ENCODE data around the gene CCDC167.
"Not testable (repeated sequence)": the region's sequence is repeated elsewhere in the genome, so short reads cannot be mapped to it uniquely, and the experiment has no call there.

The CCDC167 gene

DNA sequence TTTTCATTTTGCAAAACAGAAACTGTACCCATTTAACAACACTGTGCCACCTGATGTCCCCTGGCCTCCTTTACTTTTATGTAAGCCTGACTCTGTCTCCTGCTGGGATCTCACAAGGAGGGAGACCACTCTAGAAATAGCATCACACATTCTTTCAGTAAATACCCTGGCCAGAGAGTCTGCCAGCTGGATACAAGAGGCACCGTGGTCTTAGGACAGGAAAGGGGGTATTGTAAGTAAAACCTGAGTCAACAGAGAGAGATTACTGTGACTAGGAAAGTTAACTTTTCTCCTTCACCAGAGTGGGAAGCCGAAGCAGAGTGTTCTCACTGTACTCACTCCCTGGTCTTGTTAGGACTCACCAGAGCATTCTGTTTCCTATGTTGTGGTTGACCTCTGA is 38.9 kb downstream of the CCDC167 start:
- DNase-seq, result no peak

DNA sequence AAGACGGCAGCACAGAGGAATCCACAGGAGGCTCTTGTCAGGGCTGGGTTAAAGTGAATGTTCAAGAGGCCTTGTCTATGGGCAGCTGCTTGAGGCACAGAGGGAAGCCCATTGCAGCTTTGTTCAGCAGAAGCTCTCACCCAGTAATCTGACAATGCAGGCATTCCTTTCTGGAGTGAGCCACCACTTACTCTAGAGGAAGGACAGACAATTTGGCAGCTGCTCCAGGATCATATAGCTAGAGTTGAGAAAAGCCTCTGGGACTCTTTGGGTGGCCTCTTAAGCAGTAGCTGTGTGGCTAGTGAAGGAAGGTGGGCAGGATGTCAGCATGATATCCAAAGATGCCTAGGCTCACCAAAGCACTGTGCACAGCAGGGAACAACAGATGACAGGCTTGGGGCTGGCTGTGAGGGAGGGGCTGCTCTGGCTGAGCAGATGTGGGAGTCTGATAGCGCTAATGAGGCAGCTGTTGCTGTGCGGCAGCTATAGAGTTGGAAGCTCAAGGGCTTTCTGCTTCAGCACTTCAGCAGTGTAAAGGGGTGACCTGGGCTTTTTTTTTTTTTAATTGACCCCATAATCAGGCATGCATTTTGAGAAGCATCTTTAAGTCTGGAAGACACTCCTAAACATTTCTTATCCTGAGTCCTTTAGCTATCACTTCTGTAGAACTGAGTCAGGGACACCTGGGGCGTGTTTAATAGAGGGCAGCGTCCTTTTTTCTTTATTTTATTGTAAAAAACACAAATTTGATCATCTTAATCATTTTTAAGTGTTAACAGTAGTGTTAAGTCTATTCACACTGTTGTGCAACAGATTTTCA is 39.5 kb downstream of the CCDC167 start:
- no peak for DNase-seq

DNA sequence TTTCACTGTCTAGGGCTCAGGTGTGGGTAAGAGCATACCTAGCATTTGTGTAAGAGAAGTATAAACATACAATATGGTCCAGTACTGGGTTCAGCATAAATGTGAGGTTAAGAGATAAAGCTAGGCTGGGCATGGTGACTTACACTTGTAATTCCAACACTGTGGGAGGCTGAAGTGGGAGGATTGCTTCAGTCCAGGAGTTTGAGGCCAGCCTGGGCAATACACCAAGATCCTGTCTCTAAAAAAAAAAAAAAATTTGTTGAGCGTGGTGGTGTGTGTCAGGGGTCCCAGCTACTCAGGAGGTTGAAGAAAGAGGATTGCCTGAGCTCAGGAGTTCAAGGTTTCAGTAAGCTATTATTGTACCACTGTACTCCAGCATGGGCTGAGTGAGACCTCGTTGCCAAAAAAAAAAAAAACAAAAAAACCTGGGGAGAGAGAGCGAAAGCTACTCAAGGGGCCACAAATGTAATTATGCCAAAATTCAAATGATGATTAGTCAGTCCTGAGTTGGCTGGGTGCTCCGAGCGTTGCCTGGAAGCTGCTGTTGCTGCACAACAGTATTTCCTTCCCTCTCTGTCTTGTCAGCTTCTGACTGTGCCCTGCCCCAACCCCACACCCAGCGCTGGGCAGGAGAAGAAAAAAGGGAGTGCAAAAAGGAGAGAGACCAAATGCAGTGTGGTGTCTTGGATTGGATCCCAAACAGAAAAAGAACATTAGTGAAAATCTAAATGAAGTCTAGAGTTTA is 42.7 kb downstream of the CCDC167 start:
- DNase-seq, result no peak

DNA sequence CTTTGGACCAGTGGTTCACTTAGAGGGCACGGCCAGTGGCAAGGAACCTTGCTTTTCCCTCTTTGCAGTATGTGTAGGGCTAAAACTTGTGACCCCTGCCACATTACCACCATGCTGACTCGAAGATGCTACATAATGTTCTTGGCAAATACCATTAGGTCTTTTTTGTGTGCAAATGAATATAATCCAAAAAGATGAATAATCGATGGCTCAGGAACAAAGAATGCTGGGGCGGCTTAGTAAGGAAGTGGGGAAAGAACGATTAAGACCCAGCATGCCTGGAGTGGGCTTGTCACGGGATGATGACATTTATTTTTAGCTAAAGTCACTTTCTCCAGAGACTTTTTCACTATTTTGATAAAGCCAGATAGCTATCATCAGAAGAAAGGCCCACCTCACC is 43.6 kb downstream of the CCDC167 start:
- DNase-seq, result no peak

DNA sequence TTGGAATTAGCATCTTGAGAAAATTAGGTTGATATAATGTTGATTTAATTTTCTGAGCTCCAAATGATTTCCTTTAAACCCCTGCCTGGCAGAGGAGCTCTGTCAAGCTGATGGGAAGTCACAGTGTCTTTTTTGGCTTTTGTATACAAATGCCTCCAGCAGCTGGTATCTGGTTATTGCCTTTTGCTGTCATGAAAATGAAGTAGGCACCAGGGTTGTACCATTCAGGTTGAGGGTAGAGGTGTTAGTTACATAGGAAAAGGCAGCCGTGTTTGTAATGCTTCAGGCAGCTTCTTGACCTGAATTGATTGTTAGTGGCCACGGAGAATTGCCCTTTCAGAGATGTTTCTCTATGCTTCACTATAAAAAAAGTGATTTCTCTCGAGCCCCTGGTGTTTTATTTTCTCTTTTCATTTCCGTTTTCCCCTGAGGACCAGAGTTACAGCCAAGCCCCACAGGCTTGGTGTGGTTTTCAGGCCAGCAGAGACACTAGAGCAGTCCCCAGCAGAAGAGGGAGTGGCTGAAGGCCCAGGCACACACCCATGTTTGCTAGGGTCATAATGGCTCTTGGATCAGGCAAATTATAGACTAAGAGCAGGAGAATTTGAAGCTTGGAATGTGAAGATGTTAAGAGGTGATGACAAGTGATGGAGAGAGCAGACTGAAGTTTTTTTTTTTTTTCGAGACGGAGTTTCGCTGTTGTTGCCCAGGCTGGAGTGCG is 45.1 kb downstream of the CCDC167 start:
- no peak for DNase-seq

- no peak for DNase-seq
Measured at GRCh38 chr6:37452522-37452921, 47.2 kb downstream of the CCDC167 start.

DNA sequence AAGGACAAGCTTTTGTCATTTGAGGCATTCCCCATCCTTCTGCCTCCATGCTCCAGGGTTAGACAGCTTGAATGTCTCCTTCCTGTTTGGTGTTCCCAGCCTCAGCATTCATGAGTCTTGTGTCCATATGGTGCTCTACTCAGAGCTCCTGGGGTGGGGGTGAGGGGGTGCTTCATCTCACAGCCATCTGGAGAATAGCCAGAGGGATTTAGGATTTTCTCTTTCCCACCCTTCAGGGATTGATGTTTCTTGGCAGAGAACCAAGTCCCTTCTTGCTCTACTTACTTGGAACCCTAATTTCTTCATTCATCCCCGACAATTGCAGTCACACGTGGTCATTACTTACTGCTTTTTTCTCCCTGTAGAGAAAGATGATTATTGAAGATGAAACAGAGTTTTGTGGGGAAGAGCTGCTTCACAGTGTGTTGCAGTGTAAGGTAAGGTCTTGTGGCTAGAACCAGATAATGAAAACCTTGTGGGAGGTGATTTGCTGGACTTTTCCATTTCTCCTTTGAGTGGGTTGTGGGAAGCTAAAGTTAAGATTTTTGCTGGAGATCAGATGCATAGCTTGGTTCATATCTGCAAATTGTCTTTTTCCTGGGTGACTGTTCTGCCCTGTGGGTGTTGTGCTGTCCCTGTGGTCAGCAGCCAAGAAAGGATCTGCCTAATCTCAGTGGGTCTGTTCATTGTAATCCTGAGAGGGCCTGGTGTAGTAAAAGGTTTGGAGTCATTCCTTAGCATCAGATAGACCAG is 48.1 kb downstream of the CCDC167 start:
- DNase-seq, result no peak

GRCh38 chr6:37449984-37450383 is 49.7 kb downstream of the CCDC167 start:
- no peak for DNase-seq

DNA sequence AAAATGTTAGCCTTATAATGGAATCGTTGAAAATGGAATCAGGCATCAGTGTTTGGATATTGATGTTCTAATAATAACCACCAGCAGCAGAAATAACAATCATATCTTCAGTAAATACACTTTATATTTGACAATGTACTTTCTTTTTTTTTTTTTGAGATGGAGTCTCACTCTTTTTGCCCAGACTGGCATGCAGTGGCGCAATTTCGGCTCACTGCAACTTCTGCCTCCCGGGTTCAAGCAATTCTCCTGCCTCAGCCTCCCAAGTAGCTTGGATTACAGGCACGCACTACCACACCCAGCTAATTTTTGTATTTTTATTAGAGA is 56.5 kb downstream of the CCDC167 start:
- not testable (repeated sequence) for DNase-seq

- DNase-seq, result no peak
Measured at GRCh38 chr6:37442416-37443215, 57.1 kb downstream of the CCDC167 start.

GRCh38 chr6:37441651-37442050 is 58.0 kb downstream of the CCDC167 start:
- no peak for DNase-seq

DNA sequence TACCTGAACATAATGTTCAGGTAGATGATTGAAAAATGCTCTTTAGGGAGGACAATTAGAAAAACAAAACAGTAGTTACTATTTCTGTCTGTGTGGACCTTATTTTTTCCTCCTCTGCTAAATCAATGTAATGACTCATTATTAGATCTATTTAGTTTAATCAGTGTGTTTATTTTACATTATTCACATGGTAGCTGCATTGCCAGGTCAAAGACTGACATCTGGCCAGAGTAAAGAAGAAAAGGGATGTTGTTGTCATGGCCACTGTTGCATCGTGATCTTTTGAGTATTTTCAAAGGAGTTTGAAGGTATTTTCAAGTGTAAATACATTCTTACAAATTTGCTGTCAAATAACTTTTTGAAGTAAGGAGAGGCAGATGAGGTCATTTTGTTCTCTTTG is 60.8 kb downstream of the CCDC167 start:
- DNase-seq, result no peak

GRCh38 chr6:37435816-37436215 is 63.9 kb downstream of the CCDC167 start:
- no peak for DNase-seq

GRCh38 chr6:37435373-37435772 is 64.3 kb downstream of the CCDC167 start:
- DNase-seq, result no peak

DNA sequence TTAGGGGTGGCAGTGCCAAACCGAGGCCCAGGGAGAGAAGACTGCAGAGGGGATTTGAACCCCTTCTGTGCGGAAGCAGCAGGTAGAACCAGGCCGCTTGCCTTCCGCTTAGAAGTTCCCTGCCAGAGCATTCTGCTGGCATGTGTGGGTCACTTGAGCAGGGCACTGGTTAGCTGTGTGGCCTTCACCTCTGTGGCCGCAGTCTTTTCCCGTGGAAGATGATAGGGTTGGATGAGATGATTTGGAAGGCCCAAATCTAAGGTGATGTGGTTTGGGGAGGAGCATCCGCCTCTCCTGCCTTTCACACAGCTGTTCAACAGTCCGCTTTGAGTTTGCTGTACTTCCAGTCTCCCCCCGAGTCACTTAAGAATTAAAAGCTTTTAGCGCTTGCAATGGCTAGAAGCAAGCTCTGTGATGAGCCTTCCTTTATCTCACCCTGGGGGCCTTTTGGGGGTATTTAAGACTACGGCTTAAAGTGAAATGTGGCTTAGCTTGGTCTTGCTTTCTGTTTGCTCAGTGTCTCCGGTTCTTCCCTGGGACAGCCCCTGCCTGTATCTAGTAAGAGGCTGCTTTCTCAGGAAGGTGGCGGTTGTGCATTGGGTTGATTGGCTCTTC is 65.9 kb downstream of the CCDC167 start:
- DNase-seq, result peak; percentile 66
